ENCODE measurements around the gene PCDHB9.

DNA sequence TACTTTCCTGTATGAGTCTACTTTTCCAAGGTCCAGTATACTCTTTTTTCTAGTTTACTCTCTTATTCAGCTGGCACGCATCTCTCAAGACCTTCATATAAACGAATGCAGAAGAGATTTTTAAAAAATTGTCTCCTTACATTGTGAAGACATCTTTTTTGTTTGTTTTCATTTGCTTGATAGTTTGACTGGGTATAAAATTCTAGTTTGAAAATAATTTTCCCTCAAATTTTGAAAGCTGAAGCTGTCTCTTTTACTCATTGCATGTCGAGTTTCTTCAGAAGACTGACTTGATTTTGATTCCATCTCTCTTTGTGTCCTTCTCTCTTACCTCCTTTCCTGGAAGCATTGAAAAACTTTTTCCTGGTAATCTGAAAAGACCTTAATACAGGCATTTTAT, 9.4 kb downstream of the PCDHB9 start:
- TF ChIP-seq CTCF (IDR thresholded peaks at IDR 0.05; ENCODE audit: low read depth, low read length, missing input control) = no peak
- TF ChIP-seq, protein P1, sequence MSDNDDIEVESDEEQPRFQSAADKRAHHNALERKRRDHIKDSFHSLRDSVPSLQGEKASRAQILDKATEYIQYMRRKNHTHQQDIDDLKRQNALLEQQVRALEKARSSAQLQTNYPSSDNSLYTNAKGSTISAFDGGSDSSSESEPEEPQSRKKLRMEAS (IDR thresholded peaks at IDR 0.05) = no peak
- no peak for TF ChIP-seq NR2F2 (IDR thresholded peaks at IDR 0.05)
- TF ChIP-seq, protein P2, sequence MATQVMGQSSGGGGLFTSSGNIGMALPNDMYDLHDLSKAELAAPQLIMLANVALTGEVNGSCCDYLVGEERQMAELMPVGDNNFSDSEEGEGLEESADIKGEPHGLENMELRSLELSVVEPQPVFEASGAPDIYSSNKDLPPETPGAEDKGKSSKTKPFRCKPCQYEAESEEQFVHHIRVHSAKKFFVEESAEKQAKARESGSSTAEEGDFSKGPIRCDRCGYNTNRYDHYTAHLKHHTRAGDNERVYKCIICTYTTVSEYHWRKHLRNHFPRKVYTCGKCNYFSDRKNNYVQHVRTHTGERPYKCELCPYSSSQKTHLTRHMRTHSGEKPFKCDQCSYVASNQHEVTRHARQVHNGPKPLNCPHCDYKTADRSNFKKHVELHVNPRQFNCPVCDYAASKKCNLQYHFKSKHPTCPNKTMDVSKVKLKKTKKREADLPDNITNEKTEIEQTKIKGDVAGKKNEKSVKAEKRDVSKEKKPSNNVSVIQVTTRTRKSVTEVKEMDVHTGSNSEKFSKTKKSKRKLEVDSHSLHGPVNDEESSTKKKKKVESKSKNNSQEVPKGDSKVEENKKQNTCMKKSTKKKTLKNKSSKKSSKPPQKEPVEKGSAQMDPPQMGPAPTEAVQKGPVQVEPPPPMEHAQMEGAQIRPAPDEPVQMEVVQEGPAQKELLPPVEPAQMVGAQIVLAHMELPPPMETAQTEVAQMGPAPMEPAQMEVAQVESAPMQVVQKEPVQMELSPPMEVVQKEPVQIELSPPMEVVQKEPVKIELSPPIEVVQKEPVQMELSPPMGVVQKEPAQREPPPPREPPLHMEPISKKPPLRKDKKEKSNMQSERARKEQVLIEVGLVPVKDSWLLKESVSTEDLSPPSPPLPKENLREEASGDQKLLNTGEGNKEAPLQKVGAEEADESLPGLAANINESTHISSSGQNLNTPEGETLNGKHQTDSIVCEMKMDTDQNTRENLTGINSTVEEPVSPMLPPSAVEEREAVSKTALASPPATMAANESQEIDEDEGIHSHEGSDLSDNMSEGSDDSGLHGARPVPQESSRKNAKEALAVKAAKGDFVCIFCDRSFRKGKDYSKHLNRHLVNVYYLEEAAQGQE (IDR thresholded peaks at IDR 0.05) = no peak
- TF ChIP-seq JUND (IDR thresholded peaks at IDR 0.05) = no peak
- TF ChIP-seq YY1 (IDR thresholded peaks at IDR 0.05) = no peak
- TF ChIP-seq ATF3 (IDR thresholded peaks at IDR 0.05) = no peak
- TF ChIP-seq ZBTB33 (IDR thresholded peaks at IDR 0.05) = no peak
- no peak for TF ChIP-seq HNF4A (conservative IDR thresholded peaks at IDR 0.05)

All from liver (tissue), 3 donors.